ENCODE data around the gene RNF227. TPM values are rescaled to one million over a fixed set of nuclear protein-coding genes. Genes with fewer than 3 reads are reported as not detected.

Gene RNF227
- total and polyA plus RNA-seq, 2 donors from 2014 or later, result 2.5 TPM

GRCh38 chr17:7935859-7936258, 19.8 kb upstream of the RNF227 start:
- H3K4me1 ChIP-seq (ENCODE audit: control insufficient read depth in 2 of 3, insufficient read depth in 2 of 3, low read depth in 1 of 3, low read length in 3 of 3), result peaks cover 0 to 18% (median 7%) of the 10 kb centered on the region in 3 donors
- H3K4me3 ChIP-seq (ENCODE audit: low read length in 3 of 3), result no peak overlapping the region
- FAIRE-seq (no peak), DNase-seq (no peak)
- intact Hi-C loops (cut with DNase I), result no loop called here
- H3K27me3 ChIP-seq (ENCODE audit: control insufficient read depth, insufficient read depth, low read length), result no peaks in the 10 kb centered on the region
- peaks cover 8 to 23% (median 16%) of the 10 kb centered on the region in 3 donors for H3K36me3 ChIP-seq (ENCODE audit: control insufficient read depth in 2 of 3, insufficient read depth in 3 of 3, low read length in 3 of 3)
- no peak overlapping the region for H3K9ac ChIP-seq (ENCODE audit: low read length in 3 of 3)
- no peak for TF ChIP-seq CTCF (IDR thresholded peaks at IDR 0.05; ENCODE audit: borderline replicate concordance, extremely low read depth, insufficient read depth)
- H3K27ac ChIP-seq (ENCODE audit: low read depth in 2 of 2, low read length in 2 of 2), result no peak overlapping the region
- H3K9me3 ChIP-seq (ENCODE audit: control insufficient read depth in 2 of 3, insufficient read depth in 1 of 3, low read length in 3 of 3), result no peaks in the 10 kb centered on the region

GRCh38 chr17:7932949-7933348, 16.9 kb upstream of the RNF227 start:
- no peak for FAIRE-seq
- intact Hi-C loops (cut with DNase I), result no loop called here
- H3K27ac ChIP-seq (ENCODE audit: low read depth in 2 of 2, low read length in 2 of 2), result no peak overlapping the region

GRCh38 chr17:7932483-7932891, 16.4 kb upstream of the RNF227 start:
- Histone ChIP-seq H3K27ac (ENCODE audit: low read depth in 2 of 2, low read length in 2 of 2) (peak overlapping the region in 1 of 2 donors; percentile 75), H3K9ac (ENCODE audit: low read length in 3 of 3) (peak overlapping the region; percentile 90 to 99 (median 93)), H3K27me3 (ENCODE audit: control insufficient read depth, insufficient read depth, low read length) (no peaks in the 10 kb centered on the region), H3K9me3 (ENCODE audit: control insufficient read depth in 2 of 3, insufficient read depth in 1 of 3, low read length in 3 of 3) (no peaks in the 10 kb centered on the region), H3K36me3 (ENCODE audit: control insufficient read depth in 2 of 3, insufficient read depth in 3 of 3, low read length in 3 of 3) (peaks cover 3 to 6% (median 4%) of the 10 kb centered on the region in 3 donors), H3K4me1 (ENCODE audit: control insufficient read depth in 2 of 3, insufficient read depth in 2 of 3, low read depth in 1 of 3, low read length in 3 of 3) (peaks cover 0 to 19% (median 8%) of the 10 kb centered on the region in 3 donors), H3K4me3 (ENCODE audit: low read length in 3 of 3) (peak overlapping the region; percentile 97 to 99 (median 99))
- TF ChIP-seq CTCF (IDR thresholded peaks at IDR 0.05; ENCODE audit: borderline replicate concordance, extremely low read depth, insufficient read depth), result no peak
- intact Hi-C loops (cut with DNase I), result no loop called here
- DNase-seq, result peak in 2 of 5 donors; percentile 24 to 68
- no peak for FAIRE-seq

More at GRCh38 chr17:7932949-7933348, 16.9 kb upstream of the RNF227 start:
- H3K36me3 ChIP-seq (ENCODE audit: control insufficient read depth in 2 of 3, insufficient read depth in 3 of 3, low read length in 3 of 3), result peaks cover 3 to 6% (median 4%) of the 10 kb centered on the region in 3 donors
- TF ChIP-seq CTCF (IDR thresholded peaks at IDR 0.05; ENCODE audit: borderline replicate concordance, extremely low read depth, insufficient read depth), result no peak
- no peaks in the 10 kb centered on the region for H3K9me3 ChIP-seq (ENCODE audit: control insufficient read depth in 2 of 3, insufficient read depth in 1 of 3, low read length in 3 of 3)
- peaks cover 0 to 19% (median 8%) of the 10 kb centered on the region in 3 donors for H3K4me1 ChIP-seq (ENCODE audit: control insufficient read depth in 2 of 3, insufficient read depth in 2 of 3, low read depth in 1 of 3, low read length in 3 of 3)
- no peaks in the 10 kb centered on the region for H3K27me3 ChIP-seq (ENCODE audit: control insufficient read depth, insufficient read depth, low read length)
- H3K9ac ChIP-seq (ENCODE audit: low read length in 3 of 3), result peak overlapping the region; percentile 90 to 99 (median 93)
- H3K4me3 ChIP-seq (ENCODE audit: low read length in 3 of 3), result peak overlapping the region; percentile 97 to 99 (median 99)
- DNase-seq, result peak in 3 of 5 donors; percentile 21 to 69 (median 44)

Measured in kidney (tissue), 14 donors.